WTC11 (cell line): ENCODE data around the gene NHLRC3. TPM values are rescaled to one million over a fixed set of nuclear protein-coding genes. Genes with fewer than 3 reads are reported as not detected.

Experiments
- ATAC-seq: fragments of 200-7000 bp; cut with Tn5 transposase; 2 replicates; pipeline ENCODE4 v1.10.0; 2021; ENCODE audit warnings: mild to moderate bottlenecking, moderate library complexity
- CTCF ChIA-PET: fragments of 300-600 bp; sonication (Branson Sonifier 250); formaldehyde crosslinking; loops from one replicate; lab custom pipeline; 2021; ENCODE audit warnings: antibody characterized with exemption; lab: Charles Lee
- POLR2A ChIA-PET: fragments of 350-600 bp; sonication (Branson Sonifier 250); formaldehyde crosslinking; loops from one replicate; lab custom pipeline; 2021; ENCODE audit warnings: antibody characterized with exemption; lab: Charles Lee
- DNase-seq: peaks from one replicate; pipeline ENCODE4 v3.0.0; 2021; ENCODE audit warnings: low spot score
- H3K27ac Mint-ChIP-seq: 2 replicates; pipeline ENCODE4 v1.8.0; 2021; ENCODE audit warnings: mixed read lengths
- H3K27me3 Mint-ChIP-seq: 2 replicates; pipeline ENCODE4 v1.8.0; 2021; ENCODE audit warnings: low read depth, mild to moderate bottlenecking, moderate library complexity, mixed read lengths
- H3K36me3 Mint-ChIP-seq: 2 replicates; pipeline ENCODE4 v1.8.0; 2021; ENCODE audit warnings: mixed read lengths
- H3K4me1 Mint-ChIP-seq: 2 replicates; pipeline ENCODE4 v1.8.0; 2022; ENCODE audit warnings: mixed read lengths
- H3K4me3 Mint-ChIP-seq: 2 replicates; pipeline ENCODE4 v1.8.0; 2021; ENCODE audit warnings: mild to moderate bottlenecking, moderate library complexity, mixed read lengths
- H3K9me3 Mint-ChIP-seq: 2 replicates; pipeline ENCODE4 v1.8.0; 2021; ENCODE audit warnings: mixed read lengths
- AR ChIP-seq: fragments of 250-450 bp; sonication (Bioruptor Pico); IDR thresholded peaks from 2 replicates; pipeline ENCODE4 v1.9.0; 2021; ENCODE audit warnings: mild to moderate bottlenecking
- CBFB ChIP-seq: sonication (generic); formaldehyde crosslinking; IDR thresholded peaks from 2 replicates; pipeline ENCODE4 v1.8.1; 2022; ENCODE audit warnings: mild to moderate bottlenecking, low read depth, missing genetic modification reagents
- CDX4 ChIP-seq: fragments of 250-450 bp; sonication (Bioruptor Pico); IDR thresholded peaks from 2 replicates; pipeline ENCODE4 v1.9.0; 2021; ENCODE audit warnings: moderate library complexity, mild to moderate bottlenecking, inconsistent platforms, borderline replicate concordance
- CREM ChIP-seq: sonication (generic); formaldehyde crosslinking; IDR thresholded peaks from 2 replicates; pipeline ENCODE4 v1.8.1; 2022; ENCODE audit warnings: mild to moderate bottlenecking, missing genetic modification reagents, moderate library complexity
- E2F4 ChIP-seq: sonication (generic); formaldehyde crosslinking; IDR thresholded peaks from 2 replicates; pipeline ENCODE4 v1.8.1; 2022; ENCODE audit warnings: low read depth, mild to moderate bottlenecking, moderate library complexity, missing genetic modification reagents, borderline replicate concordance
- FOXP1 ChIP-seq: sonication (generic); formaldehyde crosslinking; IDR thresholded peaks from 2 replicates; pipeline ENCODE4 v1.8.0; 2022; ENCODE audit warnings: missing genetic modification reagents, mild to moderate bottlenecking, moderate library complexity, borderline replicate concordance
- GRHL2 ChIP-seq: fragments of 250-450 bp; sonication (Bioruptor Pico); IDR thresholded peaks from 2 replicates; pipeline ENCODE4 v1.8.0; 2022; ENCODE audit warnings: mild to moderate bottlenecking, moderate library complexity; ENCODE audit not compliant: insufficient replicate concordance, severe bottlenecking
- HMGA2 ChIP-seq: fragments of 250-450 bp; sonication (Bioruptor Pico); IDR thresholded peaks from 2 replicates; pipeline ENCODE4 v1.4.0; 2021; ENCODE audit warnings: mild to moderate bottlenecking, moderate library complexity
- MXD4 ChIP-seq: fragments of 250-450 bp; sonication (Bioruptor Pico); IDR thresholded peaks from 2 replicates; pipeline ENCODE4 v1.8.0; 2021; ENCODE audit warnings: mild to moderate bottlenecking, moderate library complexity, borderline replicate concordance
- NFATC4 ChIP-seq: fragments of 250-450 bp; sonication (Bioruptor Pico); IDR thresholded peaks from 2 replicates; pipeline ENCODE4 v1.9.0; 2021; ENCODE audit warnings: mild to moderate bottlenecking
- PRDM15 ChIP-seq: sonication (generic); formaldehyde crosslinking; IDR thresholded peaks from 2 replicates; pipeline ENCODE4 v1.8.0; 2022; ENCODE audit warnings: missing genetic modification reagents
- RELA ChIP-seq: sonication (generic); formaldehyde crosslinking; IDR thresholded peaks from 2 replicates; pipeline ENCODE4 v1.8.1; 2022; ENCODE audit warnings: missing genetic modification reagents, mild to moderate bottlenecking, borderline replicate concordance
- SP1 ChIP-seq: sonication (generic); formaldehyde crosslinking; conservative IDR thresholded peaks from 2 replicates; pipeline ENCODE4 v1.8.1; 2022; ENCODE audit warnings: missing genetic modification reagents
- TP53 ChIP-seq: sonication (generic); formaldehyde crosslinking; IDR thresholded peaks from 2 replicates; pipeline ENCODE4 v1.8.1; 2023; ENCODE audit warnings: mild to moderate bottlenecking, missing genetic modification reagents
- ZBTB21 ChIP-seq: sonication (generic); formaldehyde crosslinking; IDR thresholded peaks from 2 replicates; pipeline ENCODE4 v1.8.1; 2023; ENCODE audit warnings: mild to moderate bottlenecking, missing genetic modification reagents, borderline replicate concordance
- ZNF263 ChIP-seq: sonication (generic); formaldehyde crosslinking; IDR thresholded peaks from 2 replicates; pipeline ENCODE4 v1.8.1; 2022; ENCODE audit warnings: low read depth, mild to moderate bottlenecking, moderate library complexity, missing genetic modification reagents
- ZNF281 ChIP-seq: sonication (generic); formaldehyde crosslinking; IDR thresholded peaks from 2 replicates; pipeline ENCODE4 v1.8.0; 2023; ENCODE audit warnings: mild to moderate bottlenecking, missing genetic modification reagents
- ZNF512 ChIP-seq: sonication (generic); formaldehyde crosslinking; IDR thresholded peaks from 2 replicates; pipeline ENCODE4 v1.8.1; 2022; ENCODE audit warnings: missing genetic modification reagents, borderline replicate concordance
- ZSCAN18 ChIP-seq: fragments of 250-450 bp; sonication (Bioruptor Pico); IDR thresholded peaks from 2 replicates; pipeline ENCODE4 v2.1.2; 2022; ENCODE audit warnings: mild to moderate bottlenecking, moderate library complexity
- total RNA-seq: library from RNA; stranded (reverse); gene quantifications from 3 replicates; pipeline ENCODE4 v1.2.3, GENCODE V29; 2021

The NHLRC3 gene
- total RNA-seq, 1 experiment from 2014 or later: 18.8 TPM

- TF ChIP-seq CDX4 (CRISPR knock-in tag) (no peak), CBFB (no peak), CREM (no peak), AR (CRISPR knock-in tag) (no peak), ZNF512 (CRISPR knock-in tag) (no peak), ZNF263 (CRISPR knock-in tag) (no peak), MXD4 (no peak), ZSCAN18 (no peak), RELA (no peak), FOXP1 (CRISPR knock-in tag) (no peak), SP1 (CRISPR knock-in tag) (no peak), HMGA2 (CRISPR knock-in tag) (no peak)
These were observed 12.9 kb downstream of the NHLRC3 start (continued) for GRCh38 chr13:39051157-39051556.

- H3K4me3 Mint-ChIP-seq: no peak overlapping the region
- H3K27me3 Mint-ChIP-seq: no peaks in the 10 kb centered on the region
- DNase-seq: no peak
- peaks cover 27% of the 10 kb centered on the region for H3K4me1 Mint-ChIP-seq
- H3K9me3 Mint-ChIP-seq: peaks cover 4% of the 10 kb centered on the region
- ChIA-PET CTCF (interaction anchor here (1.0 kb wide), 2 partner anchors 560 to 563 kb away, joined by 3 read pairs; no protein-coding TSS in a partner anchor), POLR2A (no interaction called here)
- H3K27ac Mint-ChIP-seq: no peak overlapping the region
- no peak for ATAC-seq
- H3K36me3 Mint-ChIP-seq: peaks cover 4% of the 10 kb centered on the region; the same call in 1 of the 2 replicates
- TF ChIP-seq PRDM15 (CRISPR knock-in tag): peak; percentile 70
- TF ChIP-seq TP53 (CRISPR knock-in tag): no peak
These were observed 14.7 kb downstream of the NHLRC3 start for GRCh38 chr13:39052944-39053343.

- POLR2A ChIA-PET: no interaction called here
- Mint-ChIP-seq H3K36me3 (peaks cover 4% of the 10 kb centered on the region; the same call in 1 of the 2 replicates), H3K27ac (no peak overlapping the region), H3K9me3 (peaks cover 4% of the 10 kb centered on the region), H3K4me1 (peaks cover 16% of the 10 kb centered on the region), H3K4me3 (no peak overlapping the region), H3K27me3 (no peaks in the 10 kb centered on the region)
- ATAC-seq (no peak), DNase-seq (no peak)
- CTCF ChIA-PET: interaction anchor here (1.0 kb wide), 1 partner anchor 562 kb away, joined by 3 read pairs; no protein-coding TSS in a partner anchor
- TF ChIP-seq MXD4: no peak
- no peak for TF ChIP-seq ZBTB21 (CRISPR knock-in tag)
- TF ChIP-seq E2F4 (CRISPR knock-in tag): no peak
- no peak for TF ChIP-seq NFATC4
- no peak for TF ChIP-seq GRHL2 (CRISPR knock-in tag)
- no peak for TF ChIP-seq ZNF281
These were observed 15.9 kb downstream of the NHLRC3 start for GRCh38 chr13:39054112-39054511.
